ENCODE measurements around the gene IFNA4. TPM values are rescaled to one million over a fixed set of nuclear protein-coding genes. Genes with fewer than 3 reads are reported as not detected.
"Not testable (repeated sequence)": the region's sequence is repeated elsewhere in the genome, so short reads cannot be mapped to it uniquely, and the experiment has no call there.

The IFNA4 gene
- total RNA-seq, 1 experiment from 2014 or later = not detected

GRCh38 chr9:21235468-21236359, 48.3 kb upstream of the IFNA4 start:
- H3K27ac ChIP-seq (ENCODE audit: low read depth, low read length); H3K9me2 ChIP-seq (ENCODE audit: insufficient read depth); H3K9ac ChIP-seq (ENCODE audit: low read length); BruUV-seq (replicated peaks); H3K9me3 ChIP-seq (ENCODE audit: control insufficient read depth in 1 of 2, insufficient read depth in 1 of 2, low read depth in 1 of 2, low read length in 2 of 2); H3K79me2 ChIP-seq (ENCODE audit: insufficient read depth, low read length); H3K36me3 ChIP-seq (ENCODE audit: control insufficient read depth in 1 of 2, insufficient read depth in 2 of 2, low read length in 2 of 2); H4K20me1 ChIP-seq (ENCODE audit: insufficient read depth); H3K27me3 ChIP-seq (ENCODE audit: insufficient read depth, low read length); H3K4me1 ChIP-seq (ENCODE audit: control insufficient read depth in 1 of 2, insufficient read depth in 2 of 2, low read length in 2 of 2); H3K4me3 ChIP-seq (replicated peaks in 1 of 2; ENCODE audit: low read depth in 1 of 2, low read length in 2 of 2): not testable (repeated sequence)
- ChIA-PET RAD21 (ENCODE audit: low non-redundant PET in 1 of 2, low total read pairs in 2 of 2, uncharacterized antibody in 2 of 2, unreplicated experiment in 2 of 2) (interaction anchor here (0.6 to 1.0 kb wide), 3 partner anchors 83 to 558 kb away, joined by 3 to 4 read pairs (median 3); no protein-coding TSS in a partner anchor), CTCF (interaction anchor here (0.6 to 2.6 kb wide), 33 partner anchors 9 to 1008 kb away, joined by 3 to 22 read pairs (median 5); partner anchors contain the start of gene CDKN2B), POLR2A (interaction anchor here (0.7 kb wide), 1 partner anchor 285 kb away, joined by 3 read pairs; no protein-coding TSS in a partner anchor)
- Histone ChIP-seq H2AFZ (ENCODE audit: low read depth, low read length, poor library complexity, severe bottlenecking) (peak overlapping the region; percentile 59), H3K4me2 (ENCODE audit: low read length) (peak overlapping the region; percentile 44)
- TF ChIP-seq CTCF (IDR thresholded peaks at IDR 0.05 in 2 of 3, conservative IDR thresholded peaks at IDR 0.05 in 1 of 3; ENCODE audit: borderline replicate concordance in 1 of 3, insufficient read depth in 1 of 3, low read depth in 2 of 3, low read length in 2 of 3) (peak; percentile 68 to 73 (median 68)), RAD21 (IDR thresholded peaks at IDR 0.05; ENCODE audit: low read depth) (peak; percentile 80)
- DNase-seq (ENCODE audit: low read depth, low spot score) (peak; percentile 56), ATAC-seq (peak; percentile 97)
- intact Hi-C loops (cut with micrococcal nuclease) = loop anchor here (1.0 to 10.0 kb wide), 2 partner anchors 270 to 559 kb away; no protein-coding TSS in a partner anchor

- Histone ChIP-seq H3K9me2 (ENCODE audit: insufficient read depth) (no peaks in the 10 kb centered on the region), H2AFZ (ENCODE audit: low read depth, low read length, poor library complexity, severe bottlenecking) (no peak overlapping the region), H3K9ac (ENCODE audit: low read length) (no peak overlapping the region), H3K4me2 (ENCODE audit: low read length) (no peak overlapping the region), H3K79me2 (ENCODE audit: insufficient read depth, low read length) (no peaks in the 10 kb centered on the region), H3K4me3 (replicated peaks in 1 of 2; ENCODE audit: low read depth in 1 of 2, low read length in 2 of 2) (no peak overlapping the region), H3K27me3 (ENCODE audit: insufficient read depth, low read length) (no peaks in the 10 kb centered on the region), H3K9me3 (ENCODE audit: control insufficient read depth in 1 of 2, insufficient read depth in 1 of 2, low read depth in 1 of 2, low read length in 2 of 2) (no peaks in the 10 kb centered on the region), H3K4me1 (ENCODE audit: control insufficient read depth in 1 of 2, insufficient read depth in 2 of 2, low read length in 2 of 2) (no peaks in the 10 kb centered on the region), H4K20me1 (ENCODE audit: insufficient read depth) (no peaks in the 10 kb centered on the region), H3K36me3 (ENCODE audit: control insufficient read depth in 1 of 2, insufficient read depth in 2 of 2, low read length in 2 of 2) (no peaks in the 10 kb centered on the region), H3K27ac (ENCODE audit: low read depth, low read length) (no peak overlapping the region)
- intact Hi-C loops (cut with micrococcal nuclease) = loop anchor here (10.0 kb wide), 1 partner anchor 561 kb away; no protein-coding TSS in a partner anchor
- ATAC-seq = no peak
- no TSS peak for BruUV-seq (replicated peaks)
- CTCF ChIA-PET = interaction anchor here (1.6 kb wide), 1 partner anchor 19 kb away, joined by 3 read pairs; no protein-coding TSS in a partner anchor
- POLR2A ChIA-PET = no interaction called here
- DNase-seq (ENCODE audit: low read depth, low spot score) = no peak
- RAD21 ChIA-PET (ENCODE audit: low non-redundant PET in 1 of 2, low total read pairs in 2 of 2, uncharacterized antibody in 2 of 2, unreplicated experiment in 2 of 2) = no interaction called here
- TF ChIP-seq EGR1 (IDR thresholded peaks at IDR 0.05; ENCODE audit: low read depth) (no peak), TCF7L2 (IDR thresholded peaks at IDR 0.05; ENCODE audit: borderline replicate concordance, extremely low read depth, insufficient read depth, insufficient read length) (no peak), EZH2 (IDR thresholded peaks at IDR 0.05) (no peak), ZBTB33 (IDR thresholded peaks at IDR 0.05; ENCODE audit: extremely low read depth, insufficient replicate concordance, low read length) (no peak), POLR2AphosphoS5 (IDR thresholded peaks at IDR 0.05; ENCODE audit: low read depth, low read length) (no peak), ZFX (IDR thresholded peaks at IDR 0.05) (no peak)
Measured at GRCh38 chr9:21234153-21234687, 46.8 kb upstream of the IFNA4 start.
